Thymus (tissue), 11 donors: Measurements from ENCODE around the gene TXLNA. TPM values are rescaled to one million over a fixed set of nuclear protein-coding genes. Genes with fewer than 3 reads are reported as not detected.

ENCODE experiments used
- DNase-seq, 9 donors: peaks; one replicate each; pipeline ENCODE4 v3.0.0-alpha.2; 2013; ENCODE audit warnings: low spot score in 9 of 9, low read depth in 6 of 9, missing footprints in 1 of 9
- H3K27ac ChIP-seq, 2 donors: one replicate each; pipeline ENCODE4 v1.5.1; 2013; ENCODE audit warnings: control low read depth in 1 of 2, low read depth in 1 of 2, low read length in 1 of 2, mild to moderate bottlenecking in 1 of 2, moderate library complexity in 1 of 2
- H3K27me3 ChIP-seq, 2 donors: one replicate each; pipeline ENCODE4 v1.5.1; 2013; ENCODE audit warnings: low read length in 1 of 2; ENCODE audit not compliant: control insufficient read depth in 2 of 2, insufficient read depth in 1 of 2
- H3K36me3 ChIP-seq, 2 donors: one replicate each; pipeline ENCODE4 v1.5.1; 2013; ENCODE audit warnings: low read length in 1 of 2, mild to moderate bottlenecking in 1 of 2, moderate library complexity in 1 of 2; ENCODE audit not compliant: control insufficient read depth in 2 of 2, insufficient read depth in 2 of 2
- H3K4me1 ChIP-seq, 2 donors: one replicate each; pipeline ENCODE4 v1.5.1; 2013; ENCODE audit warnings: low read length in 2 of 2; ENCODE audit not compliant: control insufficient read depth in 2 of 2, insufficient read depth in 2 of 2
- H3K4me3 ChIP-seq, 2 donors: one replicate each; pipeline ENCODE4 v1.5.1; 2013; ENCODE audit warnings: low read length in 2 of 2, control low read depth in 1 of 2, mild to moderate bottlenecking in 1 of 2
- H3K9me3 ChIP-seq, 2 donors: one replicate each; pipeline ENCODE4 v1.5.1; 2013; ENCODE audit warnings: low read length in 1 of 2, mild to moderate bottlenecking in 1 of 2; ENCODE audit not compliant: control insufficient read depth in 2 of 2, insufficient read depth in 1 of 2
- WGBS: extraction: QIAGEN DNeasy Blood & Tissue Kit; methylation state at CpG from one replicate; pipeline ENCODE4 v1.1.7; 2013; 5-methylcytosine and 5-hydroxymethylcytosine counted together
- polyA plus RNA-seq: library from polyadenylated mRNA; stranded (reverse); fragments of 200-250 nt; gene quantifications from one replicate; pipeline ENCODE4 v1.2.3, GENCODE V29; 2013
- total RNA-seq: library from RNA; stranded (reverse); fragments of 120-200 nt; gene quantifications from one replicate; pipeline ENCODE4 v1.2.4, GENCODE V29; 2013
- donor health status: healthy.

Gene TXLNA
- total and polyA plus RNA-seq, 2 donors: 17.7 to 33.1 TPM

DNA sequence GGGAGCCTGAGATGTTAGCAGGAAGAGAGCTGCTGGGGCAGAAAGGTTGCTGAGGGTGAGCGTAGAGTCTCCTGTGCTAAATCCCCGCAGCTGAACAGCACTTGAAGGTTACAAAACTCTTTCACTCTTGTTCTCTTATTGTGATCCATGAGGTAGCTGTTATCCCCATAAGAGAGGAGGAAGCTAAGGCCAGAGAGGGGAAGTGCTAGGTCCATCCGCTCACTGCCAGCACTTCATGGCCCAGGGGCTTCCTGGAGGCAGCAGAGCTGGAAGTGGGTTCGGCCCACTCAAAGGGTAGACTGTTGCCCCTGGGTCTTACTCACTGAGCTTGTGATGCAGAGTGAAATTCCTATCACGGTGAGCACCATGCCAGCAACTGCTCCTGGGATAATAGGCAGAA, 37.1 kb downstream of the TXLNA start:
- WGBS: 96% methylated on average over 5 of the region's 5 CpGs

DNA sequence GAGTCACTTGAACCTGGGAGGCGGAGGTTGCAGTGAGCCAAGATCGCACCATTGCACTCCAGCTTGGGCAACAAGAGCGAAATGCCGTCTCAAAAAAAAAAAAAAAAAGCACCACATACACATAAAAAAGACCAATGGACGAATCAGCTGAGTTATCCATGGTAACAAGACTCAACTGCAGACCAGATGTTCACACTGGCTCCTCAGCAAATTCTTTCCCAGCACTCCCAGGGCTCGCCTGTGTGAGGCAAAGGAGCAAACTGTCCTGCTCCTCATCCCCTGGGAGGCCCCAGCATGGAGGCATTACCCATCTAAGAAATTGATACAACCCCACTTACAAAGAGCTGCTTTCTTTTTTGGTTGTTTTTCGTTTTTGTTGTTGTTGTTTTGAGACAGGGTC, 39.5 kb downstream of the TXLNA start:
- Histone ChIP-seq H3K4me1 (peaks cover 9 to 31% of the 10 kb centered on the region in 2 donors), H3K36me3 (peaks cover 26 to 35% of the 10 kb centered on the region in 2 donors), H3K9me3 (no peaks in the 10 kb centered on the region), H3K27ac (no peak overlapping the region), H3K27me3 (no peaks in the 10 kb centered on the region), H3K4me3 (no peak overlapping the region)
- no peak for DNase-seq
- 98% methylated on average over 7 of the region's 7 CpGs for WGBS

More for the DNA sequence above, 37.1 kb downstream of the TXLNA start:
- no peak overlapping the region for H3K27ac ChIP-seq
- no peaks in the 10 kb centered on the region for H3K9me3 ChIP-seq
- no peak for DNase-seq
- H3K4me3 ChIP-seq: no peak overlapping the region
- peaks cover 23 to 30% of the 10 kb centered on the region in 2 donors for H3K36me3 ChIP-seq
- H3K27me3 ChIP-seq: no peaks in the 10 kb centered on the region
- H3K4me1 ChIP-seq: peaks cover 3 to 14% of the 10 kb centered on the region in 2 donors

DNA sequence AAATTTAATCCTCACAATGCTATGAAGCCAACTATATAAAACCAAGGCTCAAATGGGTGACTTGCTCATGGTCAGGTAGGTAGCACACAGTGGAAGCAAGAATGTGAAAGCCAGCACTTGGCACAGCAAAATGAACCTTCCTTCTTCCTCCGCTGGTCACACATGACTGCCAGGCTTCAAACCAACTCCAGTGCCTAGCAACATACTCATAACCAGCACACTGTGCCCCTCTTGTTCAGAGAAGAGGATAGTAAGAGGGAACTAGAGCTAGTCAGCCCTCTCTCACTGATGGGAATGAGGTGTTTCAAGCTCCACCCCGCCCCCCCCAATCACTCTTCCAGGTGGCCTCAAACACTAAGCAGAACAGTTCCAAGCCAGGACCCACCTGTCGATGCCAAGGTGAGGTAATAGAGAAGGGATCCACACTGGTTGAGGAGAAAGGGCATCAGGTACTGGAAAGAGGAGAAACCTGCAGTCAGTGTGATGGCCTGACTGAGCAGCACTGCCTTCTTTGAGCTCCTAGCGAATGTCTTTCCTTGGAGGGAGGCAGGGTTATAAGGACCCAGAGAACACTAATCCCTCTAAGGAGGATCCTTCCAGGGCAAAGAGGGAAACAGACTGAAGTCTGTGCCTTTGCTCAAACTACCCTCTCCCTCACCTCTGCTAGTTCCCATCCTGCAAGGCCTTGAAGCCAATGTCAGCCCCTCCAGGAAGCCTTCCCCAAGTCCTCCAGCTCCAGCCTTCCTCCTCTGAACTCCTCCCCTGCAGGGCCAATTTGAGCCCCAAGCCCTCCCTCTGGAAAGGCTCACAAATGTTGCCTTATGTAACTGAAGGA, 41.5 kb downstream of the TXLNA start:
- DNase-seq: no peak
- 97% methylated on average over 4 of the region's 4 CpGs for WGBS
- peaks cover 9 to 28% of the 10 kb centered on the region in 2 donors for H3K4me1 ChIP-seq
- no peak overlapping the region for H3K27ac ChIP-seq
- no peaks in the 10 kb centered on the region for H3K9me3 ChIP-seq
- H3K27me3 ChIP-seq: no peaks in the 10 kb centered on the region
- peak overlapping the region; percentile 78 to 93 for H3K4me3 ChIP-seq
- H3K36me3 ChIP-seq: peaks cover 25 to 35% of the 10 kb centered on the region in 2 donors

DNA sequence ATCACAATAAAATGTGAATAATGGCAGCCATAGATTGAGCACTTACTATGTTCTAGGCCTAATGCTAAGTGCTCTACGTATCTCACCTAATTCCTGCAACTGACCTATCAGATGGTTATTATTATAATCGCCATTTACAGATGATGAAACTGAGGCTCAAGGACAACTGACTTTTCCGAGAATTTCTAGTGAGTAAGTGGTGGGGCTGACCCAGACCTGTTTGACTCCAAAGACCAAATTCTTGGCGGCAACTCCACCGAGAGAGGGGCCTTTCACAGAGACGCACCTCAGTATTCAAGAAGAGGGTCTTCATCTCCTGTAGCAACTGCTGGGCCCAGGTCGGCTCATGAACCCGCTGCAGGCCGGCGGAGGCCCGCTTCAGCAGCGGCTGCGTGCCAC, 42.1 kb downstream of the TXLNA start:
- Histone ChIP-seq H3K4me3 (peak overlapping the region; percentile 78 to 93), H3K36me3 (peaks cover 24 to 35% of the 10 kb centered on the region in 2 donors), H3K9me3 (no peaks in the 10 kb centered on the region), H3K27ac (no peak overlapping the region), H3K27me3 (no peaks in the 10 kb centered on the region), H3K4me1 (peaks cover 9 to 26% of the 10 kb centered on the region in 2 donors)
- DNase-seq: no peak
- 28% methylated on average over 13 of the region's 13 CpGs for WGBS

DNA sequence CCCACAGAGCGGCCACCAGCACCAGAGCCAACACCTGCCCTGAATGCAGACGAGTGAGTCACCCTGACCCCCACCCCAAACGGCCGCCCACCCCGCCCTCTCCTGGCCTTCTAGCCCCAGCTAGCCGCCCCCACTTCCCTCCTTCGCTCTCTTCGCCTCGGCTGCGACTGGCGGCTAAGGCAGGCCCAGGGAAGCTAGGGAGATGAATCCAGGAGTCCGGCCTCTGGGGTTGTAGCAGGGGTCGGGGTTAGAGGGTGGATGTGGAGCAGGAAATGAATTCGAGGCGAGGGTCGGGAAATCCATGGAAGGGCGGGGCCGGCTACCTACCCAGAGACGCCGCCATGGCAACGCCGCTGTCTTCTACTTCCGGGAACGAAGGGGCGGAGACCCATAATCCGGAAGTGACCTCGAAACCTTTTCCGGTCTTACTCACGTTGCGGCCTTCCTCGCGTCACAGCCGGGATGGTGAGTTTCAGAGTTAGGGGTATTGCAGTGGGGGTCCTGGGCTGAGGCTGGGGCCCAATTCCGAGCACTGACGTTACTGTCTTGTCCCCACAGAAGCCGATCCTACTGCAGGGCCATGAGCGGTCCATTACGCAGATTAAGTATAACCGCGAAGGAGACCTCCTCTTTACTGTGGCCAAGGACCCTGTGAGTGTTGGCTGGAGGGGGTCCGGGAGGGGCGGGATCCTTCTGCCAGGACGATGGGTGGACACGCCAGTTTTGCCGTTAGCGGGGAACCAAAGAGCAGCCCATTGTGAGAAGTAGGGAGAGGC, 42.7 kb downstream of the TXLNA start, which contains the start of the genes EIF3I and TMEM234:
Gene EIF3I, plus strand, starts transcription at position 428 of the 776 bp plus-strand sequence. Its CDS starts 35 bp downstream, at position 463.
Gene TMEM234, minus strand, starts transcription at position 374 of the 776 bp plus-strand sequence. Its CDS starts 31 bp downstream, at position 343.
- Histone ChIP-seq H3K4me3 (peak within 1 kb of the TSS; percentile 78 to 93), H3K36me3 (peaks cover 23 to 34% of the 10 kb centered on the region in 2 donors), H3K27ac (peak within 1 kb of the TSS; percentile 55 to 86), H3K9me3 (no peaks in the 10 kb centered on the region), H3K27me3 (no peaks in the 10 kb centered on the region), H3K4me1 (peaks cover 9 to 26% of the 10 kb centered on the region in 2 donors)
- WGBS: under 1% methylated on average over 46 of the region's 46 CpGs
- peak; percentile 77 to 95 (median 88) for DNase-seq

DNA sequence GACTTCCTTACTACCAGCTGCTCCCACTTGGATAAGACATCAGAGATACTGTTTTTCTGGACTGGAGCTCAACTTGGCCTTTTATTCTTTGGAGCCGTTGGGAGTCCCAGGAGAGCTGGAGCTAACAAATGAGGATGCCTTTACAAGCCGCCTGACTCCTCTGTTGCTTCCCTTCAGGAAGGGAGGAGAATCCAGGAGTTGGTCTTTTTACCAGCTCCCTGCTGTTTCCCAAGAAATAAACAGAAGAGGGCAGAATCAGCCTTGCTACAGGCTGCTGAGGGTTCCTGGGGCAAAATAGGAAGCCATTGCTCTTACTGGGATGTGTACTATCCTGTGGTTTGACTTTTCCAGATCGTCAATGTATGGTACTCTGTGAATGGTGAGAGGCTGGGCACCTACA, 44.2 kb downstream of the TXLNA start:
- Histone ChIP-seq H3K27ac (no peak overlapping the region), H3K36me3 (peaks cover 32 to 47% of the 10 kb centered on the region in 2 donors), H3K4me1 (peaks cover 9 to 26% of the 10 kb centered on the region in 2 donors), H3K27me3 (no peaks in the 10 kb centered on the region), H3K9me3 (no peaks in the 10 kb centered on the region), H3K4me3 (no peak overlapping the region)
- no peak for DNase-seq
- WGBS: 96% methylated on average over 3 of the region's 3 CpGs

DNA sequence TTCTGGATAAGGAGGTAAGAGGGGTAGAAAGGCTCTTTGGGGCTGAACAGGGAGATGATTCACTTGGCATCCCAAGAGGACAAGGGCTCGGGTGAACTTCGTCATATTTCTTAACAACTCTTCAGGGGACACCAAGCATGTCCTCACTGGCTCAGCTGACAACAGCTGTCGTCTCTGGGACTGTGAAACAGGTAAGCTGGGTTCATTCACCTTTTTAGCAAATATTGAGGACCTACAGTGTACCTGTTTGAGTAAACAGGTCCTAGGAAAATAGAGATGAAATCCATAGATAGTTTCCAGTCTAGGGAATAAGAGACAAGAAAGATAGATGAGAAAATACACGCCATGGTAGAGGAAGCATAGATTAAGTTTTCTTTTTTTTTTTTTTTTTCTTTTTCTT, 44.8 kb downstream of the TXLNA start:
- no peak overlapping the region for H3K27ac ChIP-seq
- no peak for DNase-seq
- WGBS: 92% methylated on average over 4 of the region's 4 CpGs

DNA sequence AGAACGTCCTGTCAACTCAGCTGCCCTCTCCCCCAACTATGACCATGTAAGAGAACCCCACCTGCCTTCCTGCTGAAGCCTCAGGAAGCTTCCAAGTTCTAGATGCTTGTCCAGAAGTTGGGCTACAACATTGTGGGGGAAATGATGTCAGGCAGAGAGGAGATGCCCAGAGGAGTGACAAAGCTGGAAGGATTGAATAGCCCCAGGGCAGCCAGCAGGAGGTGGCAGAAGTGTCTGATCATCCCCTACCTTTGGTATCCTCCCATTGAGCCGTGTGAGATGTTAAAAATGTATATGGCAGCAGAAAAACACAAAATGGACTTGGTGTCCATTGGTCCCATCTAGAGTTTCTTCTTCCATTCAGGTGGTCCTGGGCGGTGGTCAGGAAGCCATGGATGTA, 49.3 kb downstream of the TXLNA start:
- Histone ChIP-seq H3K4me3 (no peak overlapping the region), H3K27me3 (no peaks in the 10 kb centered on the region), H3K36me3 (peaks cover 61 to 80% of the 10 kb centered on the region in 2 donors), H3K9me3 (no peaks in the 10 kb centered on the region), H3K4me1 (peaks cover 0 to 3% of the 10 kb centered on the region in 2 donors), H3K27ac (no peak overlapping the region)
- no peak for DNase-seq
- 97% methylated on average over 3 of the region's 3 CpGs for WGBS

More for the DNA sequence above, 44.8 kb downstream of the TXLNA start:
- H3K9me3 ChIP-seq: no peaks in the 10 kb centered on the region
- H3K4me1 ChIP-seq: peaks cover 9 to 26% of the 10 kb centered on the region in 2 donors
- no peak overlapping the region for H3K4me3 ChIP-seq
- no peaks in the 10 kb centered on the region for H3K27me3 ChIP-seq
- H3K36me3 ChIP-seq: peaks cover 37 to 52% of the 10 kb centered on the region in 2 donors
